Kidney epithelial cell (primary cell): ENCODE measurements around the gene FLCN. TPM values are rescaled to one million over a fixed set of nuclear protein-coding genes. Genes with fewer than 3 reads are reported as not detected.

Experiments used
- DNase-seq: peaks from one replicate; pipeline ENCODE4 v3.0.0-alpha.2; 2010; ENCODE audit warnings: low read depth
- H3K27me3 ChIP-seq: 2 replicates; pipeline ENCODE4 v1.6.0; 2011; ENCODE audit warnings: low read length; ENCODE audit not compliant: control insufficient read depth, insufficient read depth
- H3K36me3 ChIP-seq: 2 replicates; pipeline ENCODE4 v1.5.1; 2011; ENCODE audit warnings: low read length; ENCODE audit not compliant: control insufficient read depth, insufficient read depth
- H3K4me3 ChIP-seq: 2 replicates; pipeline ENCODE4 v1.5.1; 2011; ENCODE audit warnings: low read depth, mild to moderate bottlenecking, control low read depth, low read length
- total RNA-seq: library from RNA; depleted of rRNA; stranded (reverse); fragments of >200 nt; gene quantifications from 2 replicates; pipeline ENCODE4 v1.2.3, GENCODE V29; 2015
- TF ChIP-seq, protein P1 (sequence below): IDR thresholded peaks from 2 replicates; pipeline ENCODE4 v1.5.1; 2011; ENCODE audit warnings: mild to moderate bottlenecking, moderate library complexity, low read length, control low read depth, inconsistent platforms; ENCODE audit not compliant: insufficient read depth, poor library complexity, severe bottlenecking

Gene FLCN
- total RNA-seq, 1 donor from 2014 or later: 61.0 TPM

DNA sequence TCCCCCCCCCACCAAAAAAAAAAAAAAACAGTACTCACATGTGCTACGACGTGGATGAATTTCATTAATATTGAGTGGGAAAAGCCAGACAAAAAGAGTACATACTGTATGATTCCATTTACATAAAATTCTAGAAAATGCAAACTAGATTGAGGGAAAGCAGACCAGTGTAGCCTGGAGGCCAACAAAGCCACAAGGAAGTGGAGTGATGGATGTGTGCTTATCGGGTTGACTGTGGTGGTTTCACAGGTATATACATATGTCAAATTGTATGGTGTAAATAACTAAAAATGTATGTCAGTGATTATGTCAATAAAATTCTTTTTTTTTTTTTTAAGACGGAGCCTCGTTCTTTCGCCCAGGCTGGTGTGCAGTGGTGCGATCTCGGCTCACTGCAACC, 29.0 kb downstream of the FLCN start:
- no peak overlapping the region for H3K4me3 ChIP-seq
- no peaks in the 10 kb centered on the region for H3K36me3 ChIP-seq
- no peak for DNase-seq
- TF ChIP-seq, protein P1, sequence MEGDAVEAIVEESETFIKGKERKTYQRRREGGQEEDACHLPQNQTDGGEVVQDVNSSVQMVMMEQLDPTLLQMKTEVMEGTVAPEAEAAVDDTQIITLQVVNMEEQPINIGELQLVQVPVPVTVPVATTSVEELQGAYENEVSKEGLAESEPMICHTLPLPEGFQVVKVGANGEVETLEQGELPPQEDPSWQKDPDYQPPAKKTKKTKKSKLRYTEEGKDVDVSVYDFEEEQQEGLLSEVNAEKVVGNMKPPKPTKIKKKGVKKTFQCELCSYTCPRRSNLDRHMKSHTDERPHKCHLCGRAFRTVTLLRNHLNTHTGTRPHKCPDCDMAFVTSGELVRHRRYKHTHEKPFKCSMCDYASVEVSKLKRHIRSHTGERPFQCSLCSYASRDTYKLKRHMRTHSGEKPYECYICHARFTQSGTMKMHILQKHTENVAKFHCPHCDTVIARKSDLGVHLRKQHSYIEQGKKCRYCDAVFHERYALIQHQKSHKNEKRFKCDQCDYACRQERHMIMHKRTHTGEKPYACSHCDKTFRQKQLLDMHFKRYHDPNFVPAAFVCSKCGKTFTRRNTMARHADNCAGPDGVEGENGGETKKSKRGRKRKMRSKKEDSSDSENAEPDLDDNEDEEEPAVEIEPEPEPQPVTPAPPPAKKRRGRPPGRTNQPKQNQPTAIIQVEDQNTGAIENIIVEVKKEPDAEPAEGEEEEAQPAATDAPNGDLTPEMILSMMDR: no peak
- H3K27me3 ChIP-seq: no peaks in the 10 kb centered on the region

- Histone ChIP-seq H3K36me3 (no peaks in the 10 kb centered on the region), H3K4me3 (no peak overlapping the region), H3K27me3 (no peaks in the 10 kb centered on the region)
- TF ChIP-seq, protein P1: no peak
- DNase-seq: no peak
Observed at GRCh38 chr17:17206913-17207335, 30.0 kb downstream of the FLCN start.

GRCh38 chr17:17206124-17206912, 30.6 kb downstream of the FLCN start, which contains the start of gene PLD6:
Gene PLD6, minus strand, starts transcription at chr17:17206333. Its CDS starts 47 bp downstream, at chr17:17206286.
- Histone ChIP-seq H3K4me3 (peak within 1 kb of the TSS; percentile 48), H3K27me3 (no peaks in the 10 kb centered on the region), H3K36me3 (no peaks in the 10 kb centered on the region)
- TF ChIP-seq, protein P1: no peak
- DNase-seq: peak; percentile 5

DNA sequence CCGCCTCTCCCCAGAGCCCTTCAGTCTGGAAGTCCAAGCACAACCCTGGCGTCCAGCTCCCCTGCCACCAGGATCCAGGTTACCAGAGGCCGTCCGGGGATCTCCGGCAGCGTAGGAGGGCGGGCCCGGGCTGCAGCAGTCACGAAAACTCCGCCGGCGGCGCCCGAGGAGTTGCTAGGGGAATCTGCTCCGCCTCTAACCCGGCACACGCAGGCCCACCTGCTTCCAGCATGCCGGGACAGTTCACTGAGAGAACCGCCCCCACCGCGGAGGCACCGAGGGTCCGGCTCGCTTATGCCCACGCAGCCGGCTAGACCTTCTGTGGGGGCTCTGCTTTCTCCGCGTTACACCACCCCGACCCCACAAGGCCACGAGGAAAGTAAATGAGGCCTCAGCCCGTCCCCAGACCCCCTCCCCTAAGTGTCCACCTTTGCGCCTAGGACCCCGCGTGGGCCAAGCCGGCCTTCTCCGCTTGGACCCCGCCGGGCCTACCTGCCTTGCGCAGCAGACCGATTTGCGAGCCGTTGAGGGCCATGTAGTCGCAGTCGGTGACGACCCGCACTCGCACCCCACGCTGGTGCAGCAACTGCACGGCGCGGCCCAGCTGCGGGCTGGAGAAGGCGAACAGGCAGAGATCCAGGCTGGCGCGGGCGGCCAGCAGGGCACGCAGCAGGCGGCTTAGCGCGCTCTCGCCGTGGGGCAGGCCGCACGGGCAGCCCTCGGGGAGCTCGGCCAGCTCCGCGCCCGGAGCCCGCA, 31.4 kb downstream of the FLCN start:
- DNase-seq: peak; percentile 5
- TF ChIP-seq, protein P1: no peak
- Histone ChIP-seq H3K27me3 (no peaks in the 10 kb centered on the region), H3K4me3 (peak overlapping the region; percentile 48), H3K36me3 (no peaks in the 10 kb centered on the region)

DNA sequence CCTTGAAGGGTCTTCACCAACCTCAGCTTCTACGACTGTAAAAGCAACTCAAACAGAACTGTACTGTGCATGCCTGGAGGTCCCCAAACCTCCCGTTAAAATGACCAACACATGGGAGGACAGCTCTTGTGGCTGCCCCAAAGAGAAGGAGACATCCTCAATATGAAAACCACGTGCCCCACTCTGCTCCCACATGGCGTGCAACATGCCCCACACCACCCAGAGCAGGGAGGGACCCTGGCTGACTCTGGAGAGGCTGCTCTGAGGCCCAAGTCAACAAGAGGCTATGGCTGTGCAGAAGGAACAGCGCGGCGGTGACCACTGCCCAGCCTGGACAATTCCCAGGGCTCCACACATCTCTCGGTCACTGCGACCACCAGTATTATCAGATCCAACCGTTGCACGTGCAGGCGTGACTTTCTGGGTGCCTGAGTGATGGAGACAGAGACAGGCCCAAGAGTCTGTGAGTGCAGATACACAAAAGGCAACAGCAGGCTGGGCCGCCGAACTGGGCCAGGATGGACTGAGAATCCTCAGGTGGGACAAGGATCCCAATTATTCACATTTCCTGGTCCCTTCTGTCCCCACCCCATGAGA, 32.2 kb downstream of the FLCN start:
- H3K27me3 ChIP-seq: no peaks in the 10 kb centered on the region
- no peak for DNase-seq
- no peaks in the 10 kb centered on the region for H3K36me3 ChIP-seq
- TF ChIP-seq, protein P1: no peak
- H3K4me3 ChIP-seq: peak overlapping the region; percentile 48
